Mesenchymal stem cell (in vitro differentiated cells and primary cell): ENCODE results near the gene SLC2A14.
"Not testable (repeated sequence)": the region's sequence is repeated elsewhere in the genome, so short reads cannot be mapped to it uniquely, and the experiment has no call there.

Experiments
- DNase-seq: peaks from one replicate; pipeline ENCODE4 v3.0.0-alpha.2; 2013
- H2AFZ ChIP-seq: one replicate; pipeline ENCODE4 v1.6.1; 2013; ENCODE audit warnings: low read depth, mild to moderate bottlenecking, control low read depth, inconsistent platforms, low read length, moderate library complexity
- H2AK5ac ChIP-seq: 2 replicates; pipeline ENCODE4 v1.6.1; 2013; ENCODE audit warnings: low read length, moderate library complexity, mild to moderate bottlenecking, inconsistent platforms; ENCODE audit not compliant: severe bottlenecking
- H2BK120ac ChIP-seq: one replicate; pipeline ENCODE4 v1.6.1; 2013; ENCODE audit warnings: low read depth, mild to moderate bottlenecking, inconsistent platforms, low read length, moderate library complexity
- H2BK12ac ChIP-seq, 2 experiments: one replicate each; pipeline ENCODE4 v1.6.1; 2013; ENCODE audit warnings: inconsistent platforms in 2 of 2, low read length in 2 of 2, mild to moderate bottlenecking in 2 of 2, moderate library complexity in 2 of 2, control low read depth in 1 of 2
- H2BK15ac ChIP-seq: one replicate; pipeline ENCODE4 v1.6.1; 2013; ENCODE audit warnings: mild to moderate bottlenecking, low read depth, inconsistent platforms; ENCODE audit not compliant: poor library complexity, severe bottlenecking
- H2BK5ac ChIP-seq: 2 replicates; pipeline ENCODE4 v1.6.1; 2013; ENCODE audit warnings: low read depth, mild to moderate bottlenecking, low read length, control low read depth, inconsistent platforms; ENCODE audit not compliant: poor library complexity, severe bottlenecking
- H3K14ac ChIP-seq, 2 experiments: one replicate each; pipeline ENCODE4 v1.6.1; 2013; ENCODE audit warnings: inconsistent platforms in 2 of 2, low read length in 2 of 2, control low read depth in 1 of 2, mild to moderate bottlenecking in 1 of 2, moderate library complexity in 1 of 2
- H3K18ac ChIP-seq, 2 experiments: one replicate each; pipeline ENCODE4 v1.6.1; 2013; ENCODE audit warnings: inconsistent platforms in 2 of 2, low read length in 2 of 2, control low read depth in 1 of 2, low read depth in 1 of 2, mild to moderate bottlenecking in 1 of 2
- H3K23ac ChIP-seq, 2 experiments: one replicate each; pipeline ENCODE4 v1.6.1; 2013; ENCODE audit warnings: inconsistent platforms in 2 of 2, low read length in 2 of 2, mild to moderate bottlenecking in 2 of 2, moderate library complexity in 2 of 2, control low read depth in 1 of 2
- H3K27ac ChIP-seq: 2 replicates; pipeline ENCODE4 v1.5.1; 2013; ENCODE audit warnings: mild to moderate bottlenecking, moderate library complexity, low read length, control low read depth, inconsistent platforms; ENCODE audit not compliant: poor library complexity, severe bottlenecking
- H3K27me3 ChIP-seq, 2 experiments: 2 replicates each; pipeline versions ENCODE4 v1.6.1 to v1.7.0; 2013; ENCODE audit warnings: low read length in 2 of 2, mild to moderate bottlenecking in 2 of 2, moderate library complexity in 2 of 2, control low read depth in 1 of 2, inconsistent platforms in 1 of 2; ENCODE audit not compliant: control insufficient read depth in 1 of 2, insufficient read depth in 1 of 2
- H3K36me3 ChIP-seq, 2 experiments: 2 replicates each; pipeline versions ENCODE4 v1.6.1 to v1.7.0; 2013; ENCODE audit warnings: low read length in 2 of 2, control low read depth in 1 of 2, inconsistent platforms in 1 of 2, low read depth in 1 of 2, mild to moderate bottlenecking in 1 of 2; ENCODE audit not compliant: insufficient read depth in 2 of 2, control insufficient read depth in 1 of 2
- H3K4ac ChIP-seq, 2 experiments: one replicate each; pipeline ENCODE4 v1.6.1; 2013; ENCODE audit warnings: inconsistent platforms in 2 of 2, low read length in 2 of 2, mild to moderate bottlenecking in 2 of 2, moderate library complexity in 2 of 2, control low read depth in 1 of 2, low read depth in 1 of 2
- H3K4me1 ChIP-seq: 2 replicates; pipeline ENCODE4 v1.6.1; 2013; ENCODE audit warnings: low read depth, low read length, control low read depth; ENCODE audit not compliant: control insufficient read depth, insufficient read depth
- H3K4me2 ChIP-seq: 2 replicates; pipeline ENCODE4 v1.6.1; 2013; ENCODE audit warnings: low read length, mild to moderate bottlenecking, inconsistent platforms; ENCODE audit not compliant: poor library complexity, severe bottlenecking
- H3K4me3 ChIP-seq, 2 experiments: 2 replicates each; pipeline versions ENCODE4 v1.5.1 to v1.7.0; 2013; ENCODE audit warnings: low read length in 2 of 2, mild to moderate bottlenecking in 2 of 2, control low read depth in 1 of 2, low read depth in 1 of 2; ENCODE audit not compliant: insufficient read depth in 1 of 2
- H3K79me1 ChIP-seq: replicated peaks from 2 replicates; pipeline ENCODE4 v1.6.1; 2013; ENCODE audit warnings: mild to moderate bottlenecking, control low read depth, low read length, inconsistent platforms; ENCODE audit not compliant: poor library complexity, severe bottlenecking
- H3K9ac ChIP-seq: 2 replicates; pipeline ENCODE4 v1.7.0; 2013; ENCODE audit warnings: mild to moderate bottlenecking, low read length, moderate library complexity
- H3K9me3 ChIP-seq: 2 replicates; pipeline ENCODE4 v1.7.0; 2013; ENCODE audit warnings: mild to moderate bottlenecking, low read length; ENCODE audit not compliant: control insufficient read depth
- H4K8ac ChIP-seq: one replicate; pipeline ENCODE4 v1.6.1; 2013; ENCODE audit warnings: inconsistent platforms, mild to moderate bottlenecking, low read length, moderate library complexity
- H4K91ac ChIP-seq: one replicate; pipeline ENCODE4 v1.6.1; 2013; ENCODE audit warnings: mild to moderate bottlenecking, low read length, inconsistent platforms
- WGBS: methylation state at CpG from one replicate; pipeline ENCODE4 v1.1.7; 2013; ENCODE audit warnings: mixed read lengths; 5-methylcytosine and 5-hydroxymethylcytosine counted together

The SLC2A14 gene

GRCh38 chr12:7899755-7900154 lies 27.0 kb upstream of the SLC2A14 start:
- H3K4me1 ChIP-seq = no peaks in the 10 kb centered on the region
- H3K23ac ChIP-seq = no peak overlapping the region
- H3K4me3 ChIP-seq = no peak overlapping the region
- H2BK5ac ChIP-seq = no peak overlapping the region
- no peak overlapping the region for H2BK15ac ChIP-seq
- no peak overlapping the region for H4K91ac ChIP-seq
- H3K4me2 ChIP-seq = no peak overlapping the region
- no peak overlapping the region for H2BK120ac ChIP-seq
- 94% methylated on average over 2 of the region's 7 CpGs for WGBS
- no peak overlapping the region for H3K4ac ChIP-seq
- no peak overlapping the region for H3K18ac ChIP-seq
- no peak overlapping the region for H4K8ac ChIP-seq
- H2AFZ ChIP-seq = no peak overlapping the region
- H3K79me1 ChIP-seq = no peaks in the 10 kb centered on the region
- H3K27ac ChIP-seq = no peak overlapping the region
- H2BK12ac ChIP-seq = no peak overlapping the region
- no peaks in the 10 kb centered on the region for H3K27me3 ChIP-seq
- H3K36me3 ChIP-seq = no peaks in the 10 kb centered on the region
- H2AK5ac ChIP-seq = no peak overlapping the region
- peak overlapping the region; percentile 20 for H3K9ac ChIP-seq
- no peaks in the 10 kb centered on the region for H3K9me3 ChIP-seq
- no peak overlapping the region for H3K14ac ChIP-seq
- no peak for DNase-seq

GRCh38 chr12:7896726-7897125 lies 24.0 kb upstream of the SLC2A14 start:
- H2AK5ac ChIP-seq, H3K9ac ChIP-seq, H3K23ac ChIP-seq, H3K36me3 ChIP-seq, H3K4me2 ChIP-seq, H3K4me1 ChIP-seq, H3K18ac ChIP-seq, H2BK12ac ChIP-seq, H2BK5ac ChIP-seq, H2AFZ ChIP-seq, H2BK15ac ChIP-seq, H3K27me3 ChIP-seq, H3K14ac ChIP-seq, H3K4ac ChIP-seq, H3K27ac ChIP-seq, H3K4me3 ChIP-seq, DNase-seq, H4K8ac ChIP-seq, H4K91ac ChIP-seq, H3K79me1 ChIP-seq, H3K9me3 ChIP-seq, H2BK120ac ChIP-seq: not testable (repeated sequence)
- WGBS = 99% methylated on average over 3 of the region's 4 CpGs

GRCh38 chr12:7892186-7892980 lies 19.7 kb upstream of the SLC2A14 start:
- Histone ChIP-seq H3K9me3 (no peaks in the 10 kb centered on the region), H3K4me1 (peaks cover 3% of the 10 kb centered on the region), H3K4ac (no peak overlapping the region), H2AK5ac (no peak overlapping the region), H3K4me3 (no peak overlapping the region), H4K8ac (no peak overlapping the region), H3K23ac (no peak overlapping the region), H2BK12ac (no peak overlapping the region), H3K27ac (no peak overlapping the region), H2AFZ (no peak overlapping the region), H3K27me3 (no peaks in the 10 kb centered on the region), H4K91ac (no peak overlapping the region), H3K18ac (no peak overlapping the region), H2BK15ac (no peak overlapping the region), H3K9ac (no peak overlapping the region), H2BK120ac (no peak overlapping the region), H3K4me2 (no peak overlapping the region), H3K36me3 (no peaks in the 10 kb centered on the region), H2BK5ac (no peak overlapping the region), H3K79me1 (no peaks in the 10 kb centered on the region), H3K14ac (no peak overlapping the region)
- 21% methylated on average over 2 of the region's 4 CpGs for WGBS
- no peak for DNase-seq

- no peak overlapping the region for H4K91ac ChIP-seq
- no peak for DNase-seq
- no peak overlapping the region for H2BK15ac ChIP-seq
- H3K9me3 ChIP-seq = no peaks in the 10 kb centered on the region
- no peak overlapping the region for H2AFZ ChIP-seq
- H3K14ac ChIP-seq = no peak overlapping the region
- H3K4me1 ChIP-seq = no peaks in the 10 kb centered on the region
- H3K9ac ChIP-seq = no peak overlapping the region
- no peak overlapping the region for H3K4me2 ChIP-seq
- H3K27ac ChIP-seq = no peak overlapping the region
- no peak overlapping the region for H3K23ac ChIP-seq
- WGBS = no CpG with 5 or more reads among the region's 3 CpGs
- no peaks in the 10 kb centered on the region for H3K27me3 ChIP-seq
- H2BK12ac ChIP-seq = no peak overlapping the region
- H3K36me3 ChIP-seq = no peaks in the 10 kb centered on the region
- H3K4me3 ChIP-seq = no peak overlapping the region
- H3K4ac ChIP-seq = no peak overlapping the region
- H3K18ac ChIP-seq = no peak overlapping the region
- H2BK120ac ChIP-seq = no peak overlapping the region
- no peaks in the 10 kb centered on the region for H3K79me1 ChIP-seq
- no peak overlapping the region for H2AK5ac ChIP-seq
- H4K8ac ChIP-seq = no peak overlapping the region
- no peak overlapping the region for H2BK5ac ChIP-seq
Observed at GRCh38 chr12:7884689-7885088, 12.0 kb upstream of the SLC2A14 start.
